Cardiac septum (tissue), 1 donor: ENCODE data around the gene NF1. TPM values are rescaled to one million over a fixed set of nuclear protein-coding genes. Genes with fewer than 3 reads are reported as not detected.
"Not testable (repeated sequence)": the region's sequence is repeated elsewhere in the genome, so short reads cannot be mapped to it uniquely, and the experiment has no call there.

Source experiments
- DNase-seq: peaks from one replicate; pipeline ENCODE4 v3.0.0-alpha.2; 2020; ENCODE audit warnings: low spot score
- intact Hi-C: fragments of 100-400 bp; cut with DNase I; formaldehyde crosslinking; loops from one replicate; pipeline ENCODE4 v1.14.0; 2022
- total RNA-seq: library from RNA; stranded (reverse); fragmentation: NEBNext Ultra II Directional; extraction: Animal tissue kit (Norgen Biotek cat#: 25700); gene quantifications from one replicate; pipeline ENCODE4 v1.2.1, GENCODE V29; 2021
- donor health status: DM: no; HTN: no; CAD: no.

The NF1 gene
- total RNA-seq, 1 donor from 2014 or later, result 53.6 TPM

GRCh38 chr17:31078290-31078689, 16.5 kb upstream of the NF1 start:
- no peak for DNase-seq
- intact Hi-C loops, result no loop called here

GRCh38 chr17:31079731-31080130, 15.0 kb upstream of the NF1 start:
- DNase-seq, result no peak
- intact Hi-C loops, result no loop called here

GRCh38 chr17:31085563-31085962, 9.2 kb upstream of the NF1 start:
- no peak for DNase-seq
- intact Hi-C loops, result no loop called here

DNA sequence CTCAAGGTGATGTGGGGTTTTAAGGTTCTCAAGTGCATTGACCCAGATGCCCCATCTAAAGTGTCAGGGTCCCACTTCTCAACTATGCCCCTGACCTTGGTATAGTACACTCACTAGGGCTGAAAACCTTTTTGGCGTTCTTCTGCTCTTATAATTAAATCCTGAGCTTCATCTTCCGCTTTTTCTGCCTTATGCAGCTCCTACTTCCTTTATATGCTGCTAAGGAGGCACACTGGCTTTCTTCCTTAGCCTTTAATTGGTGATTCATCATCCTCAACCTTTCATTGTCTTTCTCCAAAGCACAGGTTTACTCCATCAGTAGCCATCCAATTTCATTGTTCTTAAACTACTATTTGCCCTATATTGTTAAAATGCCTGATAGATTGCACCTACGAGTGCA, 5.3 kb upstream of the NF1 start:
- DNase-seq, result no peak
- intact Hi-C loops, result no loop called here

- intact Hi-C loops, DNase-seq: not testable (repeated sequence)
Measured at GRCh38 chr17:31090650-31091049, 4.1 kb upstream of the NF1 start.

GRCh38 chr17:31092475-31093064, 2.2 kb upstream of the NF1 start:
- intact Hi-C loops, result no loop called here
- DNase-seq, result no peak

DNA sequence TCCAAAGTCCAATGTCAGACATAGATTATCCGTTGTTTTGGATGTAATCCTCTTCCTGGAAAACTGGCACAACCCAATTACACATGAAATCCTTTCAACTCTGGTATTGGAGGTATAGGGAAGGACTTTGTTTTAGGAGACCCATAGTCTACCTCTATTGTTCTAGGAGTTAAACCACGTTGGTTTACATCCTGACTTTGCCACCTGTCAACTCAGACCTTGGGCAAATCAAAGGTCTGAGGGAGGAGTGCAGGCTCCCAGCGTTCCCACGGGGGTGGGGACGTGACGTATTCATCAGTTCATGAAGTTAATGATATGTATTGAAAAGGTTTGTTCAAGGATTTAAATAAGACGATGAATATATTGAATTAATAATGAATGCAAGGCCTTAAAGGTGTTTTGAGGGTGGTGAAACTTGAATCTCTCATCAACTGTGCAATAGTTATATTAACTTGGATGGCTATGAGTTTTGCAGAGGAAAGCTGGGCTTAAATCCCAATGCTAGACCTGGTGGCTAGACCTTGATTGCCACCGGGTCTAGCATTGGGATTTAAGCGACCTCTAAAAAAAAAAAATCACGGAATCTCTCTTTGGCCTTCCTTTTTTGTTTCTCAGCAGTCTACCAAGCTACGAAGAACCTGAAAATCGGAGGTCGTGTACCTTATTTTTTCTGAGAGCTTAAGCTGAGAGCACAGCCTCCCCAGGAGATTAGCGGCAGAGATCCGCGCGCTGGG, 744 bp upstream of the NF1 start:
- no peak for DNase-seq
- intact Hi-C loops, result no loop called here

DNA sequence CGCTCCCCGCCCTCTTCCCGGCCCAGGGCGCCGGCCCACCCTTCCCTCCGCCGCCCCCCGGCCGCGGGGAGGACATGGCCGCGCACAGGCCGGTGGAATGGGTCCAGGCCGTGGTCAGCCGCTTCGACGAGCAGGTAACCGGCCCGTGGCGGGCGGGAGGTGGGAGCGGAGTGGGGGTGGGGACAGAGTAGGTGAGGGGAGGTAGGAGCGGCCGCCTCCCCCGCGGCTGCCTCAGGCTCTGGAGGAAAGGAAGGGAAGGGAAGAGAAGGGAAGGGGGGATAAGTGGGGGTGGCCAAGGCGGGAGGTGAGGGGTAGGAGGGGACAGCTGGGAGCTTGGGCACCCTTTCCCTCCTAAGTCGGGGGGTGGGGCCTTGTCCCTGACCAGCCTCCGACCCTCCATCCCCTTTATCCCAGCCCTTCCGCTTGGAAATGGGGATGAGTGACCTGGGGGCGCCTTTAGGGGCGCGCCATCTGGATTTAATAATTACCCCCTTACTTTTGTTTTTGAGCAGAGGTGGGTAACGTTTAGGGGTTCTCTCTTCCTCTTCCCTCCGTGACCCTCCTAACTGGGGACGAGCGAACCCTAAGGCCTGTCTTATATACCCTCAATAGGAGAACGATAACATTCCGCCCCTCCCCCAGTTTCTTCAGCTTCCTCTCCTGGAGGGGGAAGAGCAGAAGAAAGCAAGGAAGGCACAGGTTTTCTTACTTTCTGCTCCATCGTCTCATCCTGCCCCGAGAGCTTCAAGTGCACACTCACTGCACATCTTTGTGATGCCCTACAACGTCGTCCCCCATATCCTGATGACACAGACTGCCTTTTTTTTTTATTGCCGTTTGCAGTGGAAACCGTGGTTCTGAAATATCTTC, 694 bp downstream of the NF1 start:
- DNase-seq, result peak; percentile 77
- intact Hi-C loops, result no loop called here

GRCh38 chr17:31096106-31096436, 1.3 kb downstream of the NF1 start:
- intact Hi-C loops, result no loop called here

GRCh38 chr17:31099016-31099415, 4.2 kb downstream of the NF1 start:
- DNase-seq, result no peak
- intact Hi-C loops, result no loop called here

More at GRCh38 chr17:31096106-31096436, 1.3 kb downstream of the NF1 start:
- DNase-seq, result no peak

- DNase-seq, result no peak
- intact Hi-C loops, result no loop called here
Measured at GRCh38 chr17:31100840-31101459, 6.2 kb downstream of the NF1 start.

DNA sequence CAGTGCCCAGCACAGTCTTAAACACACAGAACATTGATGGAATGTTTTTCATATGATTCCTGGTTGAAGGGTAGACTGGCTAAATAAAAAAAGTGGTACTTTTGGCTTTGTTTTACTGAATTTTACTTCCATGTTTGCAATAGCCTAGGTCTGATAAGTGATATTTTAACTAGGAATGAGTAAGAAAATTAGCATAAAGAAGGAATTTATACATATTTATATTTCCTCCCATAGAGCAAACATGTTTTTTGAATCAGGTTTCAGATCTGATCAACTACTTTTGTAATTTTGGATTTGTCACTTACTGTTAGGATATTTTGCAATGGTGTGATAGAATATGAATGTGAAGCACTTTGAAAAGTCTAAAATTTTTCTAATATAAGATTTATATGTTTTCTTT, 7.2 kb downstream of the NF1 start:
- no peak for DNase-seq
- intact Hi-C loops, result no loop called here

- no peak for DNase-seq
- intact Hi-C loops, result no loop called here
Measured at GRCh38 chr17:31105991-31106390, 11.2 kb downstream of the NF1 start.

GRCh38 chr17:31111183-31111582, 16.4 kb downstream of the NF1 start:
- intact Hi-C loops, result no loop called here
- DNase-seq, result no peak

DNA sequence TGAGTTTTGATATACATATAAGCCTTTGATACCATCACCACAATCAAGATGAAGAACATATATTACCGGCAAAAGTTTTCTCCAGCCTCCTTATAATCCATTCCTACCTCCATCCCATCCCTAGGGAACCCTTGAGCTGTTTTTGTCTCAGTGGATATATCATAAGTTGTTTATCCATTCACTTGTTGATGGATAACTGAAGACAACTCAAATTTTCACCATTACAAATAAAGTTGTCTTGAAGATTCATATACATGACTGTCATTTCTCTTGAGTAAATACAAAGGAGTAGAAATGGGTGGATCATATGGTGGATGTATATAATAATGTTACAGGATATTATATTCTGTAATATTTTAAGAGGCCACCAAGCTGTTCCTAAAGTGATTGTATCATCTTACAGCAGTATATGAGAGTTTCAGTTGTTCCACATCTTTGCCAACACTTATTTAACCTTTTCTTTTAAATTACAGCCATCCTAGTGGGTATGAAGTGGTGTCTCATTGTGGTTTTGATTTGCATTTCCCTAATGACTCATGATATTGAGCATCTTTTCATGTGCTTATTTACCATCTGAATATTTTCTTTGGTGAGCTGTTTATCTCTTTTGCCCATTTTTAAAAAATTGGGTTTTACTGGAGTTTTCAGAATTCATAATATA, 17.4 kb downstream of the NF1 start:
- intact Hi-C loops, result no loop called here
- DNase-seq, result no peak

DNA sequence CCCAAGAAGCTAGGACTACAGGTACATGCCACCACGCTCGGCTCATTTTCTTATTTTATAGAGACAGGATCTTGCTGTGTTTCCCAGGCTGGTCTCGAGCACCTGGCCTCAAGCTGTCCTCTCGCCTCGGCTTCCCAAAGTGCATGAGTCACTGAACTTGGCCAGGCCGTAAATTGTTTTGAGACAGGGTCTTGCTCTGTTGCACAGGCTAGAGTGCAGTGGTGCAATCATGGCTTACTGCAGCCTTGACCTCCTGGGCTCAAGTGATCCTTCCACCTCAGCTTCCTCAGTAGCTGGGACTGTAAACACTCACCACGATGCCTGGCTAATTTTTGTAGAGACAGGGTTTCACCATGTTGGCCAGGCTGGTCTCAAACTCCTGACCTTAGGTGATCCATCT, 18.6 kb downstream of the NF1 start:
- DNase-seq, intact Hi-C loops: not testable (repeated sequence)

DNA sequence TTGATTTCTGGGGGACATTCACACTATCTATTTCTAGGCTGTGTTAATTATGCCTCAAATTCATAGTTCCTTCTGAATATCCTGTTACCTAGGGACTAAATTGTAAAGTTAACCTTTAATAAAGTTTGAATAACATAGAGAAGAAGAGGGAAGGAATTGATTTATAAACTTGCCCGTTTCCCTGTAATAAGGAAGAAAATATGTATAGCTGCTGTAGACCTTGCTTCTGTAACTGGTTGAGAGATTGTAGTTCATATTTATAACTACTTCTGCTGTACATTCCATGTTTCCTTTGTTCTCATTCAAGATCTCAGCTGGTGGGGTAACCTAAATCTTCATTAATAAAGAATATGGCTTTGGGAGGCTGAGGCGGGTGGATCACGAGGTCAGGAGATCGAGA, 19.2 kb downstream of the NF1 start:
- intact Hi-C loops, result no loop called here

DNA sequence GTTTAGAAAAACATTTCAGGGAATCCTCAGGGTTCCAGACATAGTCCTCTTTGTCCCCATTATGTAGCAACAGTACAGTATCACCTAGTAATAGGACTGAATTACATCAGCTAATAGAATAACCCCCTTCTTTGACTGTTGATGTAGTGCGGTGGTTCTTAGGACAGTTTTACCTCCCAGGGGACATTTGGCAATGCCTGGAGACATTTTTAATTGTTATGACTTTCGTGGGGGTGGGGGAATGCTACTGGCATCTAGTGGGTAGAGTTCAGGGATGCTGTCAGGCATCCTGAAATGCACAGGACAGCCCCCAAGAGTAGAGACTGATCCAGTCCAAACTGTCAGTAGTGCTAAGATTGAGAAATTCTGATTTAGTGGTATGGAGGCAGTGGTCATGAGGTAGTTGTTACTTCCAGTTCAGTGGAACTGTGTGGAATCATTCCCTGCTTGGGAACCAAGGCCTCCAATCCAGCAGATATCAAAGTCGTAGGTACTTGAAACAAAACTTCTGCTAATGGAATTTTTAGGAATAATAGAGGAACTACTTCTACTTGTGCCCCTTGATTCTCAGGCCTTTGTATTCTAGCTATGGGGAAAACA, 20.3 kb downstream of the NF1 start:
- intact Hi-C loops, result no loop called here
- DNase-seq, result no peak

More for the DNA sequence above, 19.2 kb downstream of the NF1 start:
- no peak for DNase-seq

GRCh38 chr17:31116167-31116566, 21.4 kb downstream of the NF1 start:
- intact Hi-C loops, result no loop called here
- no peak for DNase-seq
